ENCODE results near the gene CNTN4.

CNTN4 gene

GRCh38 chr3:2727610-2728318, 629.1 kb downstream of the CNTN4 start:
- Histone ChIP-seq H3K79me2 (ENCODE audit: insufficient read depth, low read length) (no peaks in the 10 kb centered on the region), H3K4me3 (ENCODE audit: low read depth in 1 of 2, low read length in 2 of 2) (no peak overlapping the region), H3K27ac (ENCODE audit: low read length) (no peak overlapping the region), H4K20me1 (ENCODE audit: insufficient read depth, low read length) (no peaks in the 10 kb centered on the region), H3K4me2 (ENCODE audit: insufficient read depth, low read length) (no peak overlapping the region), H3K36me3 (ENCODE audit: insufficient read depth, low read length) (no peaks in the 10 kb centered on the region), H3K27me3 (ENCODE audit: insufficient read depth, low read length, poor library complexity) (no peaks in the 10 kb centered on the region), H3K4me1 (ENCODE audit: insufficient read depth, low read length) (no peaks in the 10 kb centered on the region), H2AFZ (ENCODE audit: low read depth, low read length) (no peak overlapping the region), H3K9ac (ENCODE audit: low read depth, low read length) (no peak overlapping the region), H3K9me3 (ENCODE audit: insufficient read depth, low read length, severe bottlenecking) (no peaks in the 10 kb centered on the region)
- TF ChIP-seq CTCF (IDR thresholded peaks at IDR 0.05; ENCODE audit: borderline replicate concordance, extremely low read depth, low read length, poor library complexity, severe bottlenecking) (no peak), EZH2 (IDR thresholded peaks at IDR 0.05; ENCODE audit: borderline replicate concordance, low read depth, low read length, severe bottlenecking) (no peak)
- DNase-seq (no peak), ATAC-seq (ENCODE audit: insufficient read depth, low read depth) (no peak)

- Histone ChIP-seq H3K9ac (ENCODE audit: low read depth, low read length) (no peak overlapping the region), H3K27ac (ENCODE audit: low read length) (no peak overlapping the region), H3K9me3 (ENCODE audit: insufficient read depth, low read length, severe bottlenecking) (no peaks in the 10 kb centered on the region), H3K36me3 (ENCODE audit: insufficient read depth, low read length) (no peaks in the 10 kb centered on the region), H3K79me2 (ENCODE audit: insufficient read depth, low read length) (no peaks in the 10 kb centered on the region), H3K4me3 (ENCODE audit: low read depth in 1 of 2, low read length in 2 of 2) (no peak overlapping the region), H4K20me1 (ENCODE audit: insufficient read depth, low read length) (no peaks in the 10 kb centered on the region), H2AFZ (ENCODE audit: low read depth, low read length) (no peak overlapping the region), H3K4me1 (ENCODE audit: insufficient read depth, low read length) (no peaks in the 10 kb centered on the region), H3K4me2 (ENCODE audit: insufficient read depth, low read length) (no peak overlapping the region), H3K27me3 (ENCODE audit: insufficient read depth, low read length, poor library complexity) (no peaks in the 10 kb centered on the region)
- no peak for ATAC-seq (ENCODE audit: insufficient read depth, low read depth)
- TF ChIP-seq EZH2 (IDR thresholded peaks at IDR 0.05; ENCODE audit: borderline replicate concordance, low read depth, low read length, severe bottlenecking) (no peak), CTCF (IDR thresholded peaks at IDR 0.05; ENCODE audit: borderline replicate concordance, extremely low read depth, low read length, poor library complexity, severe bottlenecking) (no peak)
- DNase-seq = no peak
Measured at GRCh38 chr3:2731843-2732242, 633.2 kb downstream of the CNTN4 start.

- Histone ChIP-seq H3K4me1 (ENCODE audit: insufficient read depth, low read length) (no peaks in the 10 kb centered on the region), H3K36me3 (ENCODE audit: insufficient read depth, low read length) (no peaks in the 10 kb centered on the region), H3K79me2 (ENCODE audit: insufficient read depth, low read length) (no peaks in the 10 kb centered on the region), H3K4me3 (ENCODE audit: low read depth in 1 of 2, low read length in 2 of 2) (no peak overlapping the region), H2AFZ (ENCODE audit: low read depth, low read length) (no peak overlapping the region), H4K20me1 (ENCODE audit: insufficient read depth, low read length) (no peaks in the 10 kb centered on the region), H3K27me3 (ENCODE audit: insufficient read depth, low read length, poor library complexity) (no peaks in the 10 kb centered on the region), H3K4me2 (ENCODE audit: insufficient read depth, low read length) (no peak overlapping the region), H3K9ac (ENCODE audit: low read depth, low read length) (no peak overlapping the region), H3K27ac (ENCODE audit: low read length) (no peak overlapping the region), H3K9me3 (ENCODE audit: insufficient read depth, low read length, severe bottlenecking) (no peaks in the 10 kb centered on the region)
- TF ChIP-seq CTCF (IDR thresholded peaks at IDR 0.05; ENCODE audit: borderline replicate concordance, extremely low read depth, low read length, poor library complexity, severe bottlenecking) (no peak), EZH2 (IDR thresholded peaks at IDR 0.05; ENCODE audit: borderline replicate concordance, low read depth, low read length, severe bottlenecking) (no peak)
- ATAC-seq (ENCODE audit: insufficient read depth, low read depth) (no peak), DNase-seq (no peak)
Measured at GRCh38 chr3:2735392-2735894, 636.8 kb downstream of the CNTN4 start.

Measured in DND-41 (cell line).